K562 (cell line): ENCODE data around the gene CCDC71L. TPM values are rescaled to one million over a fixed set of nuclear protein-coding genes. Genes with fewer than 3 reads are reported as not detected.

Experiments used
- BDP1 ChIP-seq: IDR thresholded peaks from 3 replicates; pipeline ENCODE4 v1.6.1; 2011; ENCODE audit not compliant: insufficient read length, insufficient read depth
- CBFA2T3 ChIP-seq: fragments of 450-650 bp; IDR thresholded peaks from 2 replicates; pipeline ENCODE4 v1.6.1; 2017
- CEBPB ChIP-seq: fragments of 450-650 bp; IDR thresholded peaks from 2 replicates; pipeline ENCODE4 v1.6.1; 2016; ENCODE audit warnings: missing genetic modification characterization, missing compliant biosample characterization
- COPS2 ChIP-seq: fragments of 450-650 bp; conservative IDR thresholded peaks from 2 replicates; pipeline ENCODE4 v1.6.1; 2016; ENCODE audit warnings: mild to moderate bottlenecking, moderate library complexity
- ETV6 ChIP-seq, 3 experiments: fragments of 150-350 bp in 1 of 3; sonication (generic) in 1 of 3; formaldehyde crosslinking in 1 of 3; IDR thresholded peaks; 2 replicates each; pipeline versions ENCODE4 v1.6.1 to v1.8.0; 2014 to 2022; ENCODE audit warnings: borderline replicate concordance in 2 of 3, low read depth in 2 of 3, antibody characterized with exemption in 1 of 3, low read length in 1 of 3, mild to moderate bottlenecking in 1 of 3, missing genetic modification reagents in 1 of 3
- FIP1L1 ChIP-seq: fragments of 200-400 bp; formaldehyde crosslinking; IDR thresholded peaks from 2 replicates; pipeline ENCODE4 v1.6.1; 2018; ENCODE audit warnings: mild to moderate bottlenecking, low read depth, low read length; ENCODE audit not compliant: poor library complexity, severe bottlenecking
- NRF1 ChIP-seq, 2 experiments: fragments of 450-650 bp; IDR thresholded peaks in 1 of 2; conservative IDR thresholded peaks in 1 of 2; 2 replicates each; pipeline ENCODE4 v1.6.1; 2014; ENCODE audit warnings: mild to moderate bottlenecking in 2 of 2
- PHF21A ChIP-seq: fragments of 450-650 bp; IDR thresholded peaks from 2 replicates; pipeline ENCODE4 v1.6.1; 2017; ENCODE audit warnings: low read depth, borderline replicate concordance
- POLR2A ChIP-seq: fragments of 450-650 bp; conservative IDR thresholded peaks from 2 replicates; pipeline ENCODE4 v1.6.1; 2016
- PURB ChIP-seq: sonication (generic); formaldehyde crosslinking; IDR thresholded peaks from 2 replicates; pipeline ENCODE4 v1.9.0; 2021; ENCODE audit warnings: low read depth, mild to moderate bottlenecking, missing genetic modification reagents
- SMARCE1 ChIP-seq: fragments of 450-650 bp; IDR thresholded peaks from 2 replicates; pipeline ENCODE4 v1.7.1; 2016; ENCODE audit warnings: mild to moderate bottlenecking
- TOE1 ChIP-seq, 2 experiments: fragments of 450-650 bp in 1 of 2; sonication (generic) in 1 of 2; formaldehyde crosslinking in 1 of 2; IDR thresholded peaks; 2 replicates each; pipeline versions ENCODE4 v1.7.1 to v1.8.0; 2016 to 2022; ENCODE audit warnings: borderline replicate concordance in 2 of 2, mild to moderate bottlenecking in 2 of 2, antibody characterized with exemption in 1 of 2, inconsistent platforms in 1 of 2, low read depth in 1 of 2, missing genetic modification reagents in 1 of 2, moderate library complexity in 1 of 2
- ZBED1 ChIP-seq: IDR thresholded peaks from 2 replicates; pipeline ENCODE4 v1.6.1; 2014
- ZFPM2 ChIP-seq: fragments of 250-450 bp; sonication (Bioruptor Pico); IDR thresholded peaks from 2 replicates; pipeline ENCODE4 v1.5.1; 2022; ENCODE audit warnings: mild to moderate bottlenecking
- ZFX ChIP-seq: sonication (generic); formaldehyde crosslinking; IDR thresholded peaks from 2 replicates; pipeline ENCODE4 v1.8.0; 2022; ENCODE audit warnings: mild to moderate bottlenecking, missing genetic modification reagents, moderate library complexity
- ZNF12 ChIP-seq: sonication (generic); formaldehyde crosslinking; IDR thresholded peaks from 2 replicates; pipeline ENCODE4 v1.4.0; 2020; ENCODE audit warnings: mild to moderate bottlenecking, missing genetic modification reagents
- ZNF263 ChIP-seq: sonication (generic); formaldehyde crosslinking; IDR thresholded peaks from 2 replicates; pipeline ENCODE4 v1.8.0; 2022; ENCODE audit warnings: mild to moderate bottlenecking, missing genetic modification reagents, borderline replicate concordance
- ZNF311 ChIP-seq: fragments of 250-450 bp; sonication (Bioruptor Pico); IDR thresholded peaks from 2 replicates; pipeline ENCODE4 v1.4.0; 2020; ENCODE audit warnings: mild to moderate bottlenecking, moderate library complexity
- ZNF696 ChIP-seq: fragments of 250-450 bp; sonication (Bioruptor Pico); conservative IDR thresholded peaks from 2 replicates; pipeline ENCODE4 v1.4.0; 2020; ENCODE audit warnings: mild to moderate bottlenecking, moderate library complexity
- polyA plus RNA-seq, 8 experiments: library from polyadenylated mRNA; depleted of rRNA in 4 of 8; stranded (reverse) in 5 of 8; unstranded in 3 of 8; fragments of >200 nt; fragmentation: Nextera tagmentation in 2 of 8; fragmentation: Illumina TruSeq in 1 of 8; extraction: Ambion mirVana in 2 of 8; extraction: Trizol in 1 of 8; gene quantifications; 2 replicates each; pipeline versions ENCODE4 v1.2.1 to v1.2.3, GENCODE V29; 2011 to 2014; ENCODE audit warnings: inconsistent platforms in 1 of 8, missing spikeins in 1 of 8
- total RNA-seq, 7 experiments: library from RNA; depleted of rRNA in 6 of 7; stranded (reverse); fragments of >200 nt in 6 of 7; fragmentation: Illumina TruSeq in 2 of 7; extraction: Trizol in 2 of 7; gene quantifications; 2 replicates each; pipeline versions ENCODE4 v1.2.1 to v1.2.3, GENCODE V29; 2011 to 2021; ENCODE audit warnings: low replicate concordance in 1 of 7
- TF ChIP-seq, protein P1 (sequence below), 2 experiments: IDR thresholded peaks; 2 replicates each; pipeline ENCODE4 v1.6.1; 2011; ENCODE audit warnings: borderline replicate concordance in 1 of 2, control low read depth in 1 of 2, low read depth in 1 of 2, low read length in 1 of 2, mild to moderate bottlenecking in 1 of 2, mixed read lengths in 1 of 2, moderate library complexity in 1 of 2; ENCODE audit not compliant: insufficient read depth in 1 of 2, insufficient read length in 1 of 2, poor library complexity in 1 of 2, severe bottlenecking in 1 of 2; ENCODE audit errors: extremely low read depth in 1 of 2
- TF ChIP-seq, protein P2 (sequence below), 2 experiments: fragments of 450-650 bp; conservative IDR thresholded peaks; 2 replicates each; pipeline ENCODE4 v1.6.1; 2017; ENCODE audit warnings: mild to moderate bottlenecking in 2 of 2, moderate library complexity in 2 of 2
- TF ChIP-seq, protein P3 (sequence below): fragments of 250-450 bp; sonication (Bioruptor Pico); IDR thresholded peaks from 2 replicates; pipeline ENCODE4 v1.8.0; 2021; ENCODE audit warnings: borderline replicate concordance, mild to moderate bottlenecking, moderate library complexity; ENCODE audit not compliant: poor library complexity, severe bottlenecking

The CCDC71L gene
- total and polyA plus RNA-seq, 9 of the 15 experiments (the other 6 are each of a cell fraction or from before 2014, with no cell fraction given), result 5.7 to 108 (median 25.4) TPM

- TF ChIP-seq ETV6 (IDR thresholded peaks at IDR 0.05; ENCODE audit: borderline replicate concordance in 1 of 2, low read depth in 2 of 2, low read length in 1 of 2) (peak; percentile 52 to 56; a peak in 3 of 4 replicates), ETV6 (CRISPR knock-in tag; IDR thresholded peaks at IDR 0.05; ENCODE audit: borderline replicate concordance) (no peak), ZNF696 (CRISPR knock-in tag) (no peak), BDP1 (no peak), CEBPB (tag) (no peak), ZFPM2 (peak; percentile 78), TOE1 (IDR thresholded peaks at IDR 0.05; ENCODE audit: borderline replicate concordance) (peak; percentile 81; the same call in 1 of the 2 replicates), TOE1 (CRISPR knock-in tag; IDR thresholded peaks at IDR 0.05; ENCODE audit: borderline replicate concordance, low read depth) (peak; percentile 96), ZNF12 (peak; percentile 74; the same call in 1 of the 2 replicates), NRF1 (conservative IDR thresholded peaks at IDR 0.05 in 1 of 2, IDR thresholded peaks at IDR 0.05 in 1 of 2) (peak; percentile 60 to 65; a peak in 3 of 4 replicates), FIP1L1 (peak; percentile 97), POLR2A (peak; percentile 55), PHF21A (no peak; the same call in 1 of the 2 replicates), ZBED1 (peak; percentile 82), COPS2 (no peak), ZNF263 (CRISPR knock-in tag) (no peak), CBFA2T3 (no peak), SMARCE1 (peak; percentile 51; the same call in 1 of the 2 replicates), ZNF311 (no peak), ZFX (CRISPR knock-in tag) (peak; percentile 78), PURB (CRISPR knock-in tag) (no peak)
- TF ChIP-seq, protein P1, sequence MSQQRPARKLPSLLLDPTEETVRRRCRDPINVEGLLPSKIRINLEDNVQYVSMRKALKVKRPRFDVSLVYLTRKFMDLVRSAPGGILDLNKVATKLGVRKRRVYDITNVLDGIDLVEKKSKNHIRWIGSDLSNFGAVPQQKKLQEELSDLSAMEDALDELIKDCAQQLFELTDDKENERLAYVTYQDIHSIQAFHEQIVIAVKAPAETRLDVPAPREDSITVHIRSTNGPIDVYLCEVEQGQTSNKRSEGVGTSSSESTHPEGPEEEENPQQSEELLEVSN (IDR thresholded peaks at IDR 0.05; ENCODE audit: borderline replicate concordance in 1 of 2, extremely low read depth in 1 of 2, insufficient read depth in 1 of 2, insufficient read length in 1 of 2, low read depth in 1 of 2, low read length in 1 of 2, poor library complexity in 1 of 2, severe bottlenecking in 1 of 2), result peak; percentile 79 to 86
- TF ChIP-seq, protein P2, sequence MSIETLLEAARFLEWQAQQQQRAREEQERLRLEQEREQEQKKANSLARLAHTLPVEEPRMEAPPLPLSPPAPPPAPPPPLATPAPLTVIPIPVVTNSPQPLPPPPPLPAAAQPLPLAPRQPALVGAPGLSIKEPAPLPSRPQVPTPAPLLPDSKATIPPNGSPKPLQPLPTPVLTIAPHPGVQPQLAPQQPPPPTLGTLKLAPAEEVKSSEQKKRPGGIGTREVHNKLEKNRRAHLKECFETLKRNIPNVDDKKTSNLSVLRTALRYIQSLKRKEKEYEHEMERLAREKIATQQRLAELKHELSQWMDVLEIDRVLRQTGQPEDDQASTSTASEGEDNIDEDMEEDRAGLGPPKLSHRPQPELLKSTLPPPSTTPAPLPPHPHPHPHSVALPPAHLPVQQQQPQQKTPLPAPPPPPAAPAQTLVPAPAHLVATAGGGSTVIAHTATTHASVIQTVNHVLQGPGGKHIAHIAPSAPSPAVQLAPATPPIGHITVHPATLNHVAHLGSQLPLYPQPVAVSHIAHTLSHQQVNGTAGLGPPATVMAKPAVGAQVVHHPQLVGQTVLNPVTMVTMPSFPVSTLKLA (conservative IDR thresholded peaks at IDR 0.05), result peak; percentile 71 to 87
- TF ChIP-seq, protein P3, sequence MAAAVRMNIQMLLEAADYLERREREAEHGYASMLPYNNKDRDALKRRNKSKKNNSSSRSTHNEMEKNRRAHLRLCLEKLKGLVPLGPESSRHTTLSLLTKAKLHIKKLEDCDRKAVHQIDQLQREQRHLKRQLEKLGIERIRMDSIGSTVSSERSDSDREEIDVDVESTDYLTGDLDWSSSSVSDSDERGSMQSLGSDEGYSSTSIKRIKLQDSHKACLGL (CRISPR knock-in tag), result no peak
Measured at GRCh38 chr7:106659963-106660861, 746 bp downstream of the CCDC71L start (continued).
